IMR-90 (cell line): ENCODE data around the gene NAE1. TPM values are rescaled to one million over a fixed set of nuclear protein-coding genes. Genes with fewer than 3 reads are reported as not detected.

Experiments
- ATAC-seq: fragments of 200-7000 bp; cut with Tn5 transposase; 2 replicates; pipeline ENCODE4 v1.9.1; 2020; ENCODE audit warnings: low read depth, mild to moderate bottlenecking, moderate library complexity
- BruUV-seq: library from RNA; stranded (reverse); fragments of 400-500 nt; replicated peaks from 2 replicates; lab custom pipeline; 2021; lab: Mats Ljungman, UMichigan
- CTCF ChIA-PET: fragments of 300-600 bp; formaldehyde crosslinking; extraction: SDS; loops from one replicate; lab custom pipeline; 2021; ENCODE audit warnings: antibody characterized with exemption; lab: Yijun Ruan, JAX
- POLR2A ChIA-PET: fragments of 300-600 bp; sonication (Branson Sonifier 250); formaldehyde crosslinking; loops from one replicate; lab custom pipeline; 2022; ENCODE audit warnings: antibody characterized with exemption; ENCODE audit not compliant: unreplicated experiment; lab: Charles Lee
- DNase-seq: peaks from one replicate; pipeline ENCODE4 v3.0.0; 2013
- H2AFZ ChIP-seq: replicated peaks from 2 replicates; pipeline ENCODE3; 2013; ENCODE audit warnings: low read length, mild to moderate bottlenecking; ENCODE audit not compliant: poor library complexity
- H2AK5ac ChIP-seq: 2 replicates; pipeline ENCODE4 v1.6.1; 2013; ENCODE audit warnings: low read depth, low read length, inconsistent platforms
- H2AK9ac ChIP-seq: replicated peaks from 2 replicates; pipeline ENCODE3; 2013; ENCODE audit warnings: mild to moderate bottlenecking, low read depth, low read length, moderate library complexity; ENCODE audit not compliant: poor library complexity
- H2BK120ac ChIP-seq: 2 replicates; pipeline ENCODE4 v1.6.1; 2013; ENCODE audit warnings: low read depth, low read length, inconsistent platforms
- H2BK15ac ChIP-seq: 3 replicates; pipeline ENCODE4 v1.6.1; 2013; ENCODE audit warnings: low read depth, low read length, inconsistent platforms
- H2BK20ac ChIP-seq: 2 replicates; pipeline ENCODE4 v1.6.1; 2013; ENCODE audit warnings: low read depth, mild to moderate bottlenecking, inconsistent platforms, low read length, moderate library complexity
- H2BK5ac ChIP-seq: 2 replicates; pipeline ENCODE4 v1.6.1; 2013; ENCODE audit warnings: mild to moderate bottlenecking, low read depth, low read length, inconsistent platforms; ENCODE audit not compliant: poor library complexity, severe bottlenecking
- H3K14ac ChIP-seq: replicated peaks from 2 replicates; pipeline ENCODE4 v1.6.1; 2013; ENCODE audit warnings: low read depth, low read length, inconsistent platforms
- H3K18ac ChIP-seq: 2 replicates; pipeline ENCODE4 v1.6.1; 2013; ENCODE audit warnings: low read depth, low read length, control low read depth
- H3K23ac ChIP-seq: 2 replicates; pipeline ENCODE4 v1.6.1; 2013; ENCODE audit warnings: low read depth, low read length, inconsistent platforms
- H3K27ac ChIP-seq: 2 replicates; pipeline ENCODE4 v1.5.1; 2013; ENCODE audit warnings: mild to moderate bottlenecking, control low read depth, low read length; ENCODE audit not compliant: insufficient read depth
- H3K27me3 ChIP-seq: 2 replicates; pipeline ENCODE4 v1.6.1; 2013; ENCODE audit warnings: low read length; ENCODE audit not compliant: control insufficient read depth, insufficient read depth
- H3K36me3 ChIP-seq: 2 replicates; pipeline ENCODE4 v1.6.1; 2013; ENCODE audit warnings: low read length, mixed read lengths; ENCODE audit not compliant: control insufficient read depth, insufficient read depth
- H3K4ac ChIP-seq: 2 replicates; pipeline ENCODE4 v1.6.1; 2013; ENCODE audit warnings: low read depth, low read length, inconsistent platforms
- H3K4me1 ChIP-seq: 2 replicates; pipeline ENCODE4 v1.6.1; 2013; ENCODE audit warnings: low read length, mixed read lengths; ENCODE audit not compliant: control insufficient read depth, insufficient read depth
- H3K4me2 ChIP-seq: 2 replicates; pipeline ENCODE4 v1.6.1; 2013; ENCODE audit warnings: low read depth, mild to moderate bottlenecking, control low read depth, low read length, moderate library complexity
- H3K4me3 ChIP-seq: 2 replicates; pipeline ENCODE4 v1.5.1; 2013; ENCODE audit warnings: low read depth, mild to moderate bottlenecking, control low read depth, low read length, moderate library complexity; ENCODE audit not compliant: insufficient read depth
- H3K56ac ChIP-seq: 2 replicates; pipeline ENCODE4 v1.6.1; 2013; ENCODE audit warnings: low read length, inconsistent platforms; ENCODE audit not compliant: insufficient read depth; ENCODE audit errors: extremely low read depth
- H3K79me1 ChIP-seq, 2 experiments: 2 replicates each; pipeline ENCODE4 v1.6.1; 2013; ENCODE audit warnings: low read length in 2 of 2, inconsistent platforms in 1 of 2, low read depth in 1 of 2
- H3K9ac ChIP-seq: 2 replicates; pipeline ENCODE4 v1.6.1; 2013; ENCODE audit warnings: low read depth, low read length, control low read depth
- H3K9me1 ChIP-seq: 2 replicates; pipeline ENCODE4 v1.6.1; 2013; ENCODE audit warnings: low read length, inconsistent platforms; ENCODE audit not compliant: insufficient read depth
- H3K9me3 ChIP-seq: 2 replicates; pipeline ENCODE4 v1.6.1; 2013; ENCODE audit warnings: low read length; ENCODE audit not compliant: control insufficient read depth, insufficient read depth
- H4K20me1 ChIP-seq: 2 replicates; pipeline ENCODE4 v1.6.1; 2013; ENCODE audit warnings: low read length, inconsistent platforms; ENCODE audit not compliant: insufficient read depth
- H4K5ac ChIP-seq: 2 replicates; pipeline ENCODE4 v1.6.1; 2013; ENCODE audit warnings: mild to moderate bottlenecking, low read depth, low read length, control low read depth
- H4K8ac ChIP-seq, 2 experiments: 2 replicates each; pipeline ENCODE4 v1.6.1; 2013; ENCODE audit warnings: low read depth in 2 of 2, low read length in 2 of 2, control low read depth in 1 of 2, inconsistent platforms in 1 of 2
- H4K91ac ChIP-seq: 2 replicates; pipeline ENCODE4 v1.6.1; 2013; ENCODE audit warnings: low read depth, low read length, inconsistent platforms; ENCODE audit not compliant: insufficient read depth
- CEBPB ChIP-seq: IDR thresholded peaks from 2 replicates; pipeline ENCODE4 v1.6.1; 2012; ENCODE audit warnings: low read depth, low read length, improper control_type of control experiment
- CTCF ChIP-seq: conservative IDR thresholded peaks from 2 replicates; pipeline ENCODE4 v1.5.1; 2012; ENCODE audit warnings: mild to moderate bottlenecking, low read depth, low read length, improper control_type of control experiment
- ELK1 ChIP-seq: fragments of 150-350 bp; IDR thresholded peaks from 2 replicates; pipeline ENCODE4 v1.6.1; 2016; ENCODE audit warnings: low read depth, mild to moderate bottlenecking, low read length, moderate library complexity, borderline replicate concordance
- FOS ChIP-seq: fragments of 150-350 bp; IDR thresholded peaks from 2 replicates; pipeline ENCODE4 v1.6.1; 2016; ENCODE audit warnings: low read depth, low read length
- MAZ ChIP-seq: IDR thresholded peaks from 2 replicates; pipeline ENCODE4 v1.6.1; 2012; ENCODE audit warnings: low read depth, mild to moderate bottlenecking, low read length, improper control_type of control experiment, moderate library complexity, borderline replicate concordance
- MXI1 ChIP-seq: IDR thresholded peaks from 2 replicates; pipeline ENCODE4 v1.6.1; 2012; ENCODE audit warnings: low read depth, mild to moderate bottlenecking, low read length, moderate library complexity, borderline replicate concordance
- RAD21 ChIP-seq: IDR thresholded peaks from 2 replicates; pipeline ENCODE4 v1.6.1; 2012; ENCODE audit warnings: low read length, improper control_type of control experiment
- RFX5 ChIP-seq: IDR thresholded peaks from 2 replicates; pipeline ENCODE4 v1.8.0; 2012; ENCODE audit warnings: low read depth, mild to moderate bottlenecking, low read length, moderate library complexity
- SMC3 ChIP-seq: fragments of 150-350 bp; IDR thresholded peaks from 2 replicates; pipeline ENCODE4 v1.6.1; 2016; ENCODE audit warnings: low read depth, mild to moderate bottlenecking, antibody characterized with exemption, low read length, moderate library complexity
- WGBS, 2 experiments: methylation state at CpG; one replicate each; pipeline versions ENCODE4 v1.1.5 to v1.1.7; 2013; ENCODE audit warnings: missing lambda C conversion rate in 2 of 2; ENCODE audit not compliant: insufficient read length in 1 of 2; ENCODE audit errors: extremely low coverage in 2 of 2; 5-methylcytosine and 5-hydroxymethylcytosine counted together
- dilution Hi-C: fragments of 300-500 bp; cut with HindIII; formaldehyde crosslinking; loops from one replicate; pipeline ENCODE4 v1.14.3; 2018; ENCODE audit warnings: low sequenced_read_pairs; ENCODE audit not compliant: unreplicated experiment
- in situ Hi-C: fragments of 300-500 bp; cut with MboI; formaldehyde crosslinking; loops from 3 replicates; pipeline ENCODE4 v1.14.3; 2019; ENCODE audit warnings: low sequenced_read_pairs, inconsistent platforms, mixed read lengths
- intact Hi-C: fragments of 100-400 bp; cut with micrococcal nuclease; formaldehyde crosslinking; loops from 2 replicates; pipeline ENCODE4 v1.10.0; 2022
- polyA plus RNA-seq, 3 experiments: library from polyadenylated mRNA; depleted of rRNA; stranded (reverse); fragments of >200 nt; gene quantifications; 2 replicates each; pipeline ENCODE4 v1.2.3, GENCODE V29; 2012; ENCODE audit warnings: low replicate concordance in 1 of 3
- total RNA-seq: library from RNA; depleted of rRNA; stranded (reverse); fragments of >200 nt; gene quantifications from 2 replicates; pipeline ENCODE4 v1.2.3, GENCODE V29; 2012

The NAE1 gene
- total and polyA plus RNA-seq, 2 of the 4 experiments (the other 2 are of a cell fraction): 33.0 to 36.7 TPM

GRCh38 chr16:66848172-66848571 lies 17.4 kb upstream of the NAE1 start:
- CTCF ChIA-PET: no interaction called here
- H4K8ac ChIP-seq: no peak overlapping the region
- no peak overlapping the region for H3K4me3 ChIP-seq
- H3K4ac ChIP-seq: no peak overlapping the region
- H3K4me1 ChIP-seq: no peaks in the 10 kb centered on the region; the same call in 1 of the 2 replicates
- no peak overlapping the region for H3K9ac ChIP-seq
- intact Hi-C loops (no loop called here), dilution Hi-C loops (no loop called here), in situ Hi-C loops (no loop called here)
- no CpG with 5 or more reads among the region's 2 CpGs for WGBS, 2 experiments
- H2BK120ac ChIP-seq: no peak overlapping the region
- H3K23ac ChIP-seq: no peak overlapping the region
- no peak overlapping the region for H3K14ac ChIP-seq
- no peaks in the 10 kb centered on the region for H4K20me1 ChIP-seq
- no peaks in the 10 kb centered on the region for H3K9me3 ChIP-seq
- no TSS peak for BruUV-seq
- H3K18ac ChIP-seq: no peak overlapping the region
- no peak overlapping the region for H3K4me2 ChIP-seq
- no peak overlapping the region for H2BK5ac ChIP-seq
- no peak overlapping the region for H2BK15ac ChIP-seq
- POLR2A ChIA-PET: no interaction called here
- no peaks in the 10 kb centered on the region for H3K36me3 ChIP-seq
- no peak for DNase-seq
- no peak overlapping the region for H2AFZ ChIP-seq
- TF ChIP-seq CTCF (no peak), MXI1 (no peak), ELK1 (no peak), MAZ (no peak), RFX5 (no peak), CEBPB (no peak), RAD21 (no peak), FOS (no peak), SMC3 (no peak)
- H4K5ac ChIP-seq: no peak overlapping the region
- no peak for ATAC-seq
- H2AK9ac ChIP-seq: no peak overlapping the region
- no peak overlapping the region for H4K91ac ChIP-seq
- no peak overlapping the region for H2AK5ac ChIP-seq
- no peak overlapping the region for H3K56ac ChIP-seq
- H3K27me3 ChIP-seq: peaks cover 76% of the 10 kb centered on the region
- H3K9me1 ChIP-seq: 0 out of 2 replicates have a peak, but pooled peaks cover 3% of the 10 kb centered on the region
- H2BK20ac ChIP-seq: no peak overlapping the region
- H3K27ac ChIP-seq: no peak overlapping the region
- no peaks in the 10 kb centered on the region for H3K79me1 ChIP-seq
